SH-SY5Y (cell line): ENCODE results near the gene ZNF534.

Source experiments
- GATA2 ChIP-seq: IDR thresholded peaks from 2 replicates; pipeline ENCODE4 v1.6.1; 2011; ENCODE audit warnings: mild to moderate bottlenecking, low read depth, low read length
- GATA3 ChIP-seq: IDR thresholded peaks from 2 replicates; pipeline ENCODE4 v1.6.1; 2011; ENCODE audit warnings: low read depth, mild to moderate bottlenecking, low read length, moderate library complexity

- TF ChIP-seq GATA2 (no peak), GATA3 (no peak)
Observed at GRCh38 chr19:52442179-52442578, 13.2 kb downstream of the ZNF534 start.
